Measurements from ENCODE around the gene ANKRD28.
"Not testable (repeated sequence)": the region's sequence is repeated elsewhere in the genome, so short reads cannot be mapped to it uniquely, and the experiment has no call there.

The ANKRD28 gene

DNA sequence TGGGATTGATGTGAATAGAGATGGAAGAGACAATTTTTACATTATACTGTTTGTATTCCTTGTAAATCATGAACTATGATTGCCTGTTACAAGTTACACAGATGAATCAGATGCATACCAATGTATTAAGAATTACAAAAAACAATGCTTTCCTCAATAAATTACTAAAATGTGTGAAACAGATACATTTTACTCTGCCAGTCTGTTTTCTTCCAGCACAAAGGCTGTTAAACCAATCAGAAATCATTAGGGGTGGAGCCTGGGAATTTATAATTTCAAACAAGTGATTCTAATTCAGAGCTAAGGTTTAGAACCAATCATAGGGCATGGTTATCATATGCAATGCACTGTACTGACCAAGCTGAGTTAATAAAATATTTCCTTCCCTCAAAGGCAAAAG, 21.8 kb upstream of the ANKRD28 start:
- ChIA-PET POLR2A (no interaction called here), CTCF (no interaction called here)
- no peak for TF ChIP-seq TARDBP (IDR thresholded peaks at IDR 0.05)
- TF ChIP-seq LEF1 (IDR thresholded peaks at IDR 0.05; ENCODE audit: borderline replicate concordance), result no peak
- TF ChIP-seq FOXA1 (IDR thresholded peaks at IDR 0.05), result no peak
- no peak for TF ChIP-seq FOXK2 (IDR thresholded peaks at IDR 0.05)
- no peak for TF ChIP-seq HDGF (IDR thresholded peaks at IDR 0.05; ENCODE audit: borderline replicate concordance)
- no peak for TF ChIP-seq L3MBTL2 (conservative IDR thresholded peaks at IDR 0.05)
- no peak for TF ChIP-seq PKNOX1 (IDR thresholded peaks at IDR 0.05)
- TF ChIP-seq FOXM1 (IDR thresholded peaks at IDR 0.05; ENCODE audit: borderline replicate concordance), result no peak
- TF ChIP-seq BHLHE40 (IDR thresholded peaks at IDR 0.05; ENCODE audit: borderline replicate concordance), result no peak
- TF ChIP-seq SP1 (IDR thresholded peaks at IDR 0.05), result no peak

DNA sequence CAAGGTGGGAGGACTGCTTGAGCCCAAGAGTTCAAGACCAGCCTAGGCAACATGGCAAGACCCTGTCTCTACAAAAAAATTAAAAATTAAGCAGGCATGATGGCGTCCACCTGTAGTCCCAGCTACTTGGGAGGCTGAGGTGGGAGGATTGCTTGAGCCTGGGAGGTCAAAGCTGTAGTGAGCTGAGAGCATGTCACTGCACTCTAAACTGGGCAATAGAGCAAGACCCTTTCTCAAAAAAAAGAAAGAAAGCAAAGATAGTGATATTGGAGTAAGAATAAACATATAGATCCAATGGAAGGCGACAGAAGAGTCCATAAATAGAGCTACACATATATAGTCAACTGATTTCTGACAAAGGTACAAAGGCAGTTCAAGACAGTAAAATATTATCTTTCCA, 21.3 kb upstream of the ANKRD28 start:
- POLR2A ChIA-PET, result no interaction called here
- TF ChIP-seq ELF4 (IDR thresholded peaks at IDR 0.05), result no peak
- TF ChIP-seq PKNOX1 (IDR thresholded peaks at IDR 0.05), result no peak
- no peak for TF ChIP-seq FOXA1 (IDR thresholded peaks at IDR 0.05)
- DNase-seq (ENCODE audit: extremely low spot score), result no peak
- CTCF ChIA-PET, result no interaction called here

More for the DNA sequence above, 21.8 kb upstream of the ANKRD28 start:
- no peak for DNase-seq (ENCODE audit: extremely low spot score)

DNA sequence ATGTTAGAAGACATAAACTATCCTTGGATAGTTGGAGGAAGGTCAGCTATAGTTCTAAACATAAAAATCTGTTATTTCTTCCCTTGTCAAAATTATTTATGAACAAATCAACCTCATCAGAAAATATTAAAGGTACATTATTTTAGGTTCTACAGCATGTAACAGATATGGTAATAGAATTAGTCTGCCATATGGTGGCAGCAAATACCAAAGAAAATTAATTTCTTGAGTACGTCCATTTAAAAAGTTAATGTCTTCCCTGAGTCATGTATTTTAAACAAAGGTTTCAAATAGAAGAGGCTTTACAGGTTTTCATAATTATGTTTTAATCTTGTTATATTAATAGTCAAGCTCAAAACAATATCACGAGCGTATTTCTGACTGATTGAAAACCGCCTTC, 17.9 kb upstream of the ANKRD28 start:
- no peak for DNase-seq (ENCODE audit: extremely low spot score)
- ChIA-PET CTCF (no interaction called here), POLR2A (no interaction called here)
- TF ChIP-seq FOXA1 (IDR thresholded peaks at IDR 0.05) (no peak), PKNOX1 (IDR thresholded peaks at IDR 0.05) (no peak), TARDBP (IDR thresholded peaks at IDR 0.05) (no peak), ARNT (IDR thresholded peaks at IDR 0.05) (no peak)

GRCh38 chr3:15813079-15813478, 15.3 kb upstream of the ANKRD28 start:
- not testable (repeated sequence) for DNase-seq (ENCODE audit: extremely low spot score)
- ChIA-PET CTCF (interaction anchor here (1.0 kb wide), 1 partner anchor 183 kb away, joined by 4 read pairs; no protein-coding TSS in a partner anchor), POLR2A (interaction anchor here (0.6 kb wide), 1 partner anchor 8 kb away, joined by 3 read pairs; no protein-coding TSS in a partner anchor)

- POLR2A ChIA-PET, result interaction anchor here (1.4 kb wide), 1 partner anchor 10 kb away, joined by 3 read pairs; no protein-coding TSS in a partner anchor
- CTCF ChIA-PET, result interaction anchor here (0.5 to 1.2 kb wide), 4 partner anchors 10 to 331 kb away, joined by 3 to 5 read pairs (median 4); no protein-coding TSS in a partner anchor
- DNase-seq (ENCODE audit: extremely low spot score), result no peak
- TF ChIP-seq HDGF (IDR thresholded peaks at IDR 0.05; ENCODE audit: borderline replicate concordance), result no peak
- no peak for TF ChIP-seq CTBP1 (IDR thresholded peaks at IDR 0.05; ENCODE audit: borderline replicate concordance)
- no peak for TF ChIP-seq BHLHE40 (IDR thresholded peaks at IDR 0.05; ENCODE audit: borderline replicate concordance)
- no peak for TF ChIP-seq ELF4 (IDR thresholded peaks at IDR 0.05)
- no peak for TF ChIP-seq FOXM1 (IDR thresholded peaks at IDR 0.05; ENCODE audit: borderline replicate concordance)
- no peak for TF ChIP-seq ZNF384 (IDR thresholded peaks at IDR 0.05)
- TF ChIP-seq LEF1 (IDR thresholded peaks at IDR 0.05; ENCODE audit: borderline replicate concordance), result no peak
- TF ChIP-seq PKNOX1 (IDR thresholded peaks at IDR 0.05), result no peak
- TF ChIP-seq SUZ12 (IDR thresholded peaks at IDR 0.05), result no peak
- TF ChIP-seq NFRKB (IDR thresholded peaks at IDR 0.05), result no peak
- no peak for TF ChIP-seq FOXK2 (IDR thresholded peaks at IDR 0.05)
- no peak for TF ChIP-seq FOXA1 (IDR thresholded peaks at IDR 0.05)
- no peak for TF ChIP-seq L3MBTL2 (conservative IDR thresholded peaks at IDR 0.05)
- no peak for TF ChIP-seq ARNT (IDR thresholded peaks at IDR 0.05)
These were observed 14.4 kb upstream of the ANKRD28 start for GRCh38 chr3:15812183-15812582.

- no peak for DNase-seq (ENCODE audit: extremely low spot score)
- TF ChIP-seq SUZ12 (IDR thresholded peaks at IDR 0.05) (no peak), TARDBP (IDR thresholded peaks at IDR 0.05) (no peak), ZNF384 (IDR thresholded peaks at IDR 0.05) (no peak), BHLHE40 (IDR thresholded peaks at IDR 0.05; ENCODE audit: borderline replicate concordance) (no peak), FOXA1 (IDR thresholded peaks at IDR 0.05) (no peak), LEF1 (IDR thresholded peaks at IDR 0.05; ENCODE audit: borderline replicate concordance) (no peak), CTBP1 (IDR thresholded peaks at IDR 0.05; ENCODE audit: borderline replicate concordance) (no peak), PKNOX1 (IDR thresholded peaks at IDR 0.05) (no peak), ELF4 (IDR thresholded peaks at IDR 0.05) (no peak), ARNT (IDR thresholded peaks at IDR 0.05) (no peak), HDGF (IDR thresholded peaks at IDR 0.05; ENCODE audit: borderline replicate concordance) (no peak)
- ChIA-PET POLR2A (interaction anchor here (0.7 kb wide), 1 partner anchor 209 kb away, joined by 3 read pairs; the partner anchor contains the start of genes BTD and HACL1), CTCF (no interaction called here)
These were observed 12.9 kb upstream of the ANKRD28 start for GRCh38 chr3:15810702-15811101.

Measured in HEK293T (cell line).